NT2/D1 (cell line): ENCODE measurements around the gene ZBTB42.

Experiments
- SUZ12 ChIP-seq: IDR thresholded peaks from 2 replicates; pipeline ENCODE4 v1.6.1; 2011; ENCODE audit not compliant: insufficient read length, insufficient read depth; ENCODE audit errors: extremely low read depth
- ZNF274 ChIP-seq: IDR thresholded peaks from 2 replicates; pipeline ENCODE4 v1.6.1; 2011; ENCODE audit warnings: mild to moderate bottlenecking, low read depth, low read length

- TF ChIP-seq SUZ12 (no peak), ZNF274 (no peak)
These were observed 34.5 kb upstream of the ZBTB42 start for GRCh38 chr14:104766256-104766862.
